Stimulated activated CD8-positive, alpha-beta memory T cell treated with anti-CD3 and anti-CD28 coated beads, Interleukin-15, amount 100 ng/mL, for 48 hours (primary cell): ENCODE measurements around the gene HSFX1.

ENCODE experiments used
- DNase-seq, 2 donors: peaks; one replicate each; pipeline ENCODE4 v3.0.0-alpha.2; 2020; ENCODE audit warnings: low read depth in 2 of 2

HSFX1 gene

GRCh38 chrX:149804102-149804501 lies 30.2 kb downstream of the HSFX1 start:
- DNase-seq = no peak

GRCh38 chrX:149807747-149808458 lies 34.0 kb downstream of the HSFX1 start:
- DNase-seq = no peak

- DNase-seq = no peak
These were observed 44.8 kb downstream of the HSFX1 start for GRCh38 chrX:149818652-149819051.

GRCh38 chrX:149819371-149819770 lies 45.5 kb downstream of the HSFX1 start:
- no peak for DNase-seq

- DNase-seq = peak in 1 of 2 donors; percentile 40
These were observed 51.6 kb downstream of the HSFX1 start for GRCh38 chrX:149825424-149825823.
